ENCODE results near the gene ZSWIM4.

The ZSWIM4 gene

GRCh38 chr19:13833330-13834243 lies 38.3 kb downstream of the ZSWIM4 start:
- Histone ChIP-seq H3K4me2 (peak overlapping the region; percentile 89 to 100 (median 98)), H3K36me3 (peaks cover 12 to 75% (median 52%) of the 10 kb centered on the region in 11 experiments), H3K9me3 (replicated peaks in 1 of 11) (no peaks in the 10 kb centered on the region), H3K27me3 (no peaks in the 10 kb centered on the region), H3K4me3 (peak overlapping the region; percentile 12 to 65 (median 52); a peak in 19 of 20 replicates), H3K9ac (peak overlapping the region; percentile 52 to 100 (median 99); a peak in 20 of 22 replicates), H4K20me1 (peaks cover 0 to 95% (median 11%) of the 10 kb centered on the region in 11 experiments; a peak in 10 of 22 replicates), H3K27ac (peak overlapping the region in 10 of 11 experiments; percentile 94 to 99 (median 98); a peak in 21 of 22 replicates), H3K4me1 (peaks cover 57 to 62% (median 59%) of the 10 kb centered on the region in 10 experiments)
- TF ChIP-seq Cebpa-rat (IDR thresholded peaks at IDR 0.05) = no peak

GRCh38 chr19:13834244-13835069 lies 39.2 kb downstream of the ZSWIM4 start:
- no peaks in the 10 kb centered on the region for H3K9me3 ChIP-seq (replicated peaks in 1 of 11)
- H3K4me1 ChIP-seq = peaks cover 62 to 70% (median 67%) of the 10 kb centered on the region in 10 experiments
- peak overlapping the region in 10 of 11 experiments; percentile 94 to 99 (median 98); a peak in 20 of 22 replicates for H3K27ac ChIP-seq
- peak overlapping the region; percentile 52 to 100 (median 99); a peak in 20 of 22 replicates for H3K9ac ChIP-seq
- no peak for TF ChIP-seq Cebpa-rat (IDR thresholded peaks at IDR 0.05)
- peaks cover 12 to 72% (median 47%) of the 10 kb centered on the region in 11 experiments for H3K36me3 ChIP-seq
- peak overlapping the region; percentile 12 to 65 (median 52); a peak in 14 of 20 replicates for H3K4me3 ChIP-seq
- H3K4me2 ChIP-seq = peak overlapping the region; percentile 89 to 100 (median 98)
- H4K20me1 ChIP-seq = peaks cover 0 to 90% (median 11%) of the 10 kb centered on the region in 11 experiments; a peak in 10 of 22 replicates
- H3K27me3 ChIP-seq = no peaks in the 10 kb centered on the region

- Histone ChIP-seq H3K9ac (peak overlapping the region; percentile 76 to 100 (median 99)), H3K9me3 (replicated peaks in 1 of 11) (no peaks in the 10 kb centered on the region), H3K4me1 (peaks cover 62 to 85% (median 79%) of the 10 kb centered on the region in 10 experiments), H3K27me3 (no peaks in the 10 kb centered on the region), H3K36me3 (peaks cover 0 to 66% (median 34%) of the 10 kb centered on the region in 11 experiments; a peak in 19 of 22 replicates), H3K27ac (peak overlapping the region; percentile 72 to 99 (median 98)), H3K4me2 (peak overlapping the region; percentile 89 to 100 (median 98)), H3K4me3 (peak overlapping the region; percentile 28 to 97 (median 50)), H4K20me1 (peaks cover 0 to 77% (median 11%) of the 10 kb centered on the region in 11 experiments; a peak in 12 of 22 replicates)
- TF ChIP-seq Cebpa-rat (IDR thresholded peaks at IDR 0.05) = no peak
Observed at GRCh38 chr19:13835791-13836723, 40.8 kb downstream of the ZSWIM4 start.

- H3K27ac ChIP-seq = peak overlapping the region; percentile 94 to 100 (median 98)
- H3K4me3 ChIP-seq = peak overlapping the region; percentile 83 to 97 (median 91)
- H3K27me3 ChIP-seq = no peaks in the 10 kb centered on the region
- no peak for TF ChIP-seq Cebpa-rat (IDR thresholded peaks at IDR 0.05)
- peaks cover 59 to 91% (median 82%) of the 10 kb centered on the region in 10 experiments for H3K4me1 ChIP-seq
- peak overlapping the region; percentile 89 to 100 (median 98) for H3K4me2 ChIP-seq
- H4K20me1 ChIP-seq = peaks cover 0 to 60% (median 20%) of the 10 kb centered on the region in 11 experiments; a peak in 12 of 22 replicates
- no peaks in the 10 kb centered on the region for H3K9me3 ChIP-seq (replicated peaks in 1 of 11)
- H3K36me3 ChIP-seq = peaks cover 0 to 54% (median 32%) of the 10 kb centered on the region in 11 experiments; a peak in 18 of 22 replicates
- H3K9ac ChIP-seq = peak overlapping the region; percentile 98 to 100 (median 99)
Observed at GRCh38 chr19:13838435-13839129, 43.3 kb downstream of the ZSWIM4 start.

GRCh38 chr19:13839130-13839937 lies 44.1 kb downstream of the ZSWIM4 start:
- Histone ChIP-seq H3K36me3 (peaks cover 0 to 46% (median 26%) of the 10 kb centered on the region in 11 experiments; a peak in 18 of 22 replicates), H3K4me3 (peak overlapping the region; percentile 83 to 97 (median 91)), H3K4me2 (peak overlapping the region; percentile 89 to 100 (median 98)), H3K27me3 (no peaks in the 10 kb centered on the region), H3K27ac (peak overlapping the region; percentile 94 to 100 (median 98)), H3K4me1 (peaks cover 59 to 91% (median 82%) of the 10 kb centered on the region in 10 experiments), H4K20me1 (peaks cover 0 to 54% (median 20%) of the 10 kb centered on the region in 11 experiments; a peak in 12 of 22 replicates), H3K9ac (peak overlapping the region; percentile 98 to 100 (median 99)), H3K9me3 (replicated peaks in 1 of 11) (no peaks in the 10 kb centered on the region)
- no peak for TF ChIP-seq Cebpa-rat (IDR thresholded peaks at IDR 0.05)

GRCh38 chr19:13839938-13840304 lies 44.7 kb downstream of the ZSWIM4 start:
- H3K9ac ChIP-seq = peak overlapping the region; percentile 98 to 100 (median 99)
- H3K36me3 ChIP-seq = peaks cover 0 to 41% (median 20%) of the 10 kb centered on the region in 11 experiments; a peak in 18 of 22 replicates
- H3K27ac ChIP-seq = peak overlapping the region; percentile 94 to 100 (median 98)
- no peaks in the 10 kb centered on the region for H3K9me3 ChIP-seq (replicated peaks in 1 of 11)
- peak overlapping the region; percentile 89 to 100 (median 98) for H3K4me2 ChIP-seq
- H3K27me3 ChIP-seq = no peaks in the 10 kb centered on the region
- H3K4me3 ChIP-seq = peak overlapping the region; percentile 83 to 97 (median 91)
- peaks cover 58 to 91% (median 82%) of the 10 kb centered on the region in 10 experiments for H3K4me1 ChIP-seq
- peaks cover 0 to 51% (median 17%) of the 10 kb centered on the region in 11 experiments; a peak in 12 of 22 replicates for H4K20me1 ChIP-seq
- TF ChIP-seq Cebpa-rat (IDR thresholded peaks at IDR 0.05) = no peak

Measured in BLaER1 treated with 17β-estradiol and CSF1 and Interleukin-3, amounts not matched to agents 10 nM and 100 nM (cell line).